DND-41 (cell line): ENCODE results near the gene DGKH.

ENCODE experiments used
- EZH2 ChIP-seq: IDR thresholded peaks from 3 replicates; pipeline ENCODE4 v1.6.1; 2012; ENCODE audit warnings: borderline replicate concordance, low read depth, mild to moderate bottlenecking, moderate library complexity, low read length, inconsistent platforms; ENCODE audit not compliant: severe bottlenecking
- TF ChIP-seq, protein P1 (sequence below): IDR thresholded peaks from 2 replicates; pipeline ENCODE4 v1.5.1; 2012; ENCODE audit warnings: borderline replicate concordance, low read length, moderate library complexity, mild to moderate bottlenecking; ENCODE audit not compliant: poor library complexity, severe bottlenecking; ENCODE audit errors: extremely low read depth

DNA sequence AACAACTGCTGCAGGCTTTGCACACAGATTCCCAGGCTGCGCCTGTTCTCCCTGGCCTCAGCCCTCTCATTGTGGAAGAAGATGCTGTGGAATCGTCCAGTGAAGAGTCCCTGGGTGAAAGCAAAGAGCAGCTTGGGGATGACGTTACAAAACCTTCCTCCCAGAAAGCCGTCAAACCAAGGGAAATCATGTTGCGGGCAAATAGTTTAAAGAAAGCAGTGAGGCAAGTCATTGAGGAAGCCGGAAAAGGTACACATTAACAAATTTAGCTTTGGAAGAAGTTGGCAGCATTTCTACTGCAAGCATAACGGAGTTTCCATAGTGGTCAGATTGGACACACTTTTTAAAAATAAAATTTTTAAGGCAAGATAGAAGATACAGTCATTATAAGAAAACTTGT, 140.6 kb downstream of the DGKH start:
- TF ChIP-seq, protein P1, sequence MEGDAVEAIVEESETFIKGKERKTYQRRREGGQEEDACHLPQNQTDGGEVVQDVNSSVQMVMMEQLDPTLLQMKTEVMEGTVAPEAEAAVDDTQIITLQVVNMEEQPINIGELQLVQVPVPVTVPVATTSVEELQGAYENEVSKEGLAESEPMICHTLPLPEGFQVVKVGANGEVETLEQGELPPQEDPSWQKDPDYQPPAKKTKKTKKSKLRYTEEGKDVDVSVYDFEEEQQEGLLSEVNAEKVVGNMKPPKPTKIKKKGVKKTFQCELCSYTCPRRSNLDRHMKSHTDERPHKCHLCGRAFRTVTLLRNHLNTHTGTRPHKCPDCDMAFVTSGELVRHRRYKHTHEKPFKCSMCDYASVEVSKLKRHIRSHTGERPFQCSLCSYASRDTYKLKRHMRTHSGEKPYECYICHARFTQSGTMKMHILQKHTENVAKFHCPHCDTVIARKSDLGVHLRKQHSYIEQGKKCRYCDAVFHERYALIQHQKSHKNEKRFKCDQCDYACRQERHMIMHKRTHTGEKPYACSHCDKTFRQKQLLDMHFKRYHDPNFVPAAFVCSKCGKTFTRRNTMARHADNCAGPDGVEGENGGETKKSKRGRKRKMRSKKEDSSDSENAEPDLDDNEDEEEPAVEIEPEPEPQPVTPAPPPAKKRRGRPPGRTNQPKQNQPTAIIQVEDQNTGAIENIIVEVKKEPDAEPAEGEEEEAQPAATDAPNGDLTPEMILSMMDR = no peak
- no peak for TF ChIP-seq EZH2
